Stimulated activated CD4-positive, alpha-beta T cell treated with anti-CD3 and anti-CD28 coated beads, Interleukin-2, amount 100 ng/mL, for 48 hours (primary cell): ENCODE measurements around the gene S100A1.
"Not testable (repeated sequence)": the region's sequence is repeated elsewhere in the genome, so short reads cannot be mapped to it uniquely, and the experiment has no call there.

Experiments used
- DNase-seq, 2 donors: peaks; one replicate each; pipeline ENCODE4 v3.0.0-alpha.2; 2020

The S100A1 gene

GRCh38 chr1:153631047-153632022 is 3.1 kb downstream of the S100A1 start:
- no peak for DNase-seq

GRCh38 chr1:153633161-153633753 is 5.0 kb downstream of the S100A1 start:
- no peak for DNase-seq

GRCh38 chr1:153633754-153634665 is 5.8 kb downstream of the S100A1 start, which contains the start of gene CHTOP:
TSS of gene CHTOP (plus strand) at chr1:153634066. CDS start at chr1:153636589, 2,523 bp downstream.
- DNase-seq = peak; percentile 96 to 98

GRCh38 chr1:153635872-153636271 is 7.6 kb downstream of the S100A1 start:
- no peak for DNase-seq

GRCh38 chr1:153636312-153636711 is 8.1 kb downstream of the S100A1 start:
- no peak for DNase-seq

- DNase-seq = no peak
Observed at GRCh38 chr1:153638261-153638660, 10.0 kb downstream of the S100A1 start.

GRCh38 chr1:153639280-153639679 is 11.0 kb downstream of the S100A1 start:
- DNase-seq = no peak

- DNase-seq = not testable (repeated sequence)
Observed at GRCh38 chr1:153640213-153640612, 12.0 kb downstream of the S100A1 start.

GRCh38 chr1:153640861-153641260 is 12.6 kb downstream of the S100A1 start:
- no peak for DNase-seq

- no peak for DNase-seq
Observed at GRCh38 chr1:153642161-153642560, 13.9 kb downstream of the S100A1 start.

- DNase-seq = no peak
Observed at GRCh38 chr1:153643100-153643499, 14.9 kb downstream of the S100A1 start.

- no peak for DNase-seq
Observed at GRCh38 chr1:153643816-153644215, 15.6 kb downstream of the S100A1 start.

- DNase-seq = no peak
Observed at GRCh38 chr1:153646672-153647345, 18.6 kb downstream of the S100A1 start.

- no peak for DNase-seq
Observed at GRCh38 chr1:153647346-153647714, 19.1 kb downstream of the S100A1 start.

- no peak for DNase-seq
Observed at GRCh38 chr1:153648000-153648643, 19.9 kb downstream of the S100A1 start.

- no peak for DNase-seq
Observed at GRCh38 chr1:153649137-153649862, 21.1 kb downstream of the S100A1 start.

- DNase-seq = no peak
Observed at GRCh38 chr1:153649863-153650235, 21.6 kb downstream of the S100A1 start.

GRCh38 chr1:153651771-153652170 is 23.5 kb downstream of the S100A1 start:
- DNase-seq = no peak

- no peak for DNase-seq
Observed at GRCh38 chr1:153652805-153653500, 24.7 kb downstream of the S100A1 start.

GRCh38 chr1:153655333-153655732 is 27.1 kb downstream of the S100A1 start:
- DNase-seq = no peak
